Nephron (organoid): ENCODE measurements around the gene TPCN2.

Experiments used
- H3K27ac Mint-ChIP-seq, 3 experiments: 2 replicates each; pipeline ENCODE4 v1.8.0; 2020; ENCODE audit warnings: mixed read lengths in 3 of 3, mild to moderate bottlenecking in 2 of 3, moderate library complexity in 1 of 3
- H3K27me3 Mint-ChIP-seq: 2 replicates; pipeline ENCODE4 v1.8.0; 2021; ENCODE audit warnings: low read depth, mild to moderate bottlenecking, moderate library complexity, mixed read lengths
- H3K36me3 Mint-ChIP-seq: 2 replicates; pipeline ENCODE4 v1.8.0; 2020; ENCODE audit warnings: low read depth, mixed read lengths
- H3K4me1 Mint-ChIP-seq: 2 replicates; pipeline ENCODE4 v1.8.0; 2020; ENCODE audit warnings: mixed read lengths
- H3K4me3 Mint-ChIP-seq, 3 experiments: 2 replicates each; pipeline ENCODE4 v1.8.0; 2020; ENCODE audit warnings: mild to moderate bottlenecking in 3 of 3, mixed read lengths in 3 of 3, moderate library complexity in 2 of 3
- H3K9me3 Mint-ChIP-seq: 2 replicates; pipeline ENCODE4 v1.8.0; 2020; ENCODE audit warnings: mixed read lengths
- CTCF ChIP-seq, 3 experiments: fragments of 200-600 bp; sonication (generic); IDR thresholded peaks; one replicate each; pipeline ENCODE4 v1.5.0; 2021; ENCODE audit warnings: antibody characterized with exemption in 3 of 3; ENCODE audit not compliant: unreplicated experiment in 3 of 3

The TPCN2 gene

GRCh38 chr11:69163842-69164241 lies 115.1 kb downstream of the TPCN2 start:
- peaks cover 18% of the 10 kb centered on the region for H3K27me3 Mint-ChIP-seq
- H3K4me1 Mint-ChIP-seq: no peaks in the 10 kb centered on the region
- no peak for TF ChIP-seq CTCF (IDR thresholded peaks at IDR 0.05; ENCODE audit: unreplicated experiment in 3 of 3)
- peaks cover 30% of the 10 kb centered on the region for H3K9me3 Mint-ChIP-seq
- H3K36me3 Mint-ChIP-seq: peaks cover 6% of the 10 kb centered on the region
- H3K27ac Mint-ChIP-seq: no peak overlapping the region
- no peak overlapping the region for H3K4me3 Mint-ChIP-seq

GRCh38 chr11:69164824-69165223 lies 116.1 kb downstream of the TPCN2 start:
- Mint-ChIP-seq H3K27ac (no peak overlapping the region), H3K36me3 (peaks cover 6% of the 10 kb centered on the region), H3K4me3 (no peak overlapping the region), H3K9me3 (peaks cover 30% of the 10 kb centered on the region), H3K27me3 (peaks cover 18% of the 10 kb centered on the region), H3K4me1 (no peaks in the 10 kb centered on the region)
- TF ChIP-seq CTCF (IDR thresholded peaks at IDR 0.05; ENCODE audit: unreplicated experiment in 3 of 3): no peak

GRCh38 chr11:69165775-69166174 lies 117.0 kb downstream of the TPCN2 start:
- Mint-ChIP-seq H3K9me3 (peaks cover 33% of the 10 kb centered on the region), H3K27ac (no peak overlapping the region), H3K4me1 (peaks cover 5% of the 10 kb centered on the region), H3K27me3 (peaks cover 20% of the 10 kb centered on the region), H3K36me3 (peaks cover 6% of the 10 kb centered on the region), H3K4me3 (no peak overlapping the region)
- TF ChIP-seq CTCF (IDR thresholded peaks at IDR 0.05; ENCODE audit: unreplicated experiment in 3 of 3): no peak

GRCh38 chr11:69166218-69167115 lies 117.7 kb downstream of the TPCN2 start:
- Mint-ChIP-seq H3K27ac (peak overlapping the region in 2 of 3 experiments; percentile 57 to 61), H3K4me1 (peaks cover 8% of the 10 kb centered on the region), H3K27me3 (peaks cover 25% of the 10 kb centered on the region), H3K9me3 (peaks cover 31% of the 10 kb centered on the region), H3K4me3 (no peak overlapping the region), H3K36me3 (peaks cover 4% of the 10 kb centered on the region)
- TF ChIP-seq CTCF (IDR thresholded peaks at IDR 0.05; ENCODE audit: unreplicated experiment in 3 of 3): no peak

GRCh38 chr11:69167130-69167915 lies 118.6 kb downstream of the TPCN2 start:
- Mint-ChIP-seq H3K27me3 (peaks cover 25% of the 10 kb centered on the region), H3K36me3 (no peaks in the 10 kb centered on the region), H3K4me3 (no peak overlapping the region), H3K9me3 (peaks cover 27% of the 10 kb centered on the region), H3K27ac (no peak overlapping the region), H3K4me1 (peaks cover 8% of the 10 kb centered on the region)
- no peak for TF ChIP-seq CTCF (IDR thresholded peaks at IDR 0.05; ENCODE audit: unreplicated experiment in 3 of 3)
